ENCODE data around the gene TTLL13.

DNA sequence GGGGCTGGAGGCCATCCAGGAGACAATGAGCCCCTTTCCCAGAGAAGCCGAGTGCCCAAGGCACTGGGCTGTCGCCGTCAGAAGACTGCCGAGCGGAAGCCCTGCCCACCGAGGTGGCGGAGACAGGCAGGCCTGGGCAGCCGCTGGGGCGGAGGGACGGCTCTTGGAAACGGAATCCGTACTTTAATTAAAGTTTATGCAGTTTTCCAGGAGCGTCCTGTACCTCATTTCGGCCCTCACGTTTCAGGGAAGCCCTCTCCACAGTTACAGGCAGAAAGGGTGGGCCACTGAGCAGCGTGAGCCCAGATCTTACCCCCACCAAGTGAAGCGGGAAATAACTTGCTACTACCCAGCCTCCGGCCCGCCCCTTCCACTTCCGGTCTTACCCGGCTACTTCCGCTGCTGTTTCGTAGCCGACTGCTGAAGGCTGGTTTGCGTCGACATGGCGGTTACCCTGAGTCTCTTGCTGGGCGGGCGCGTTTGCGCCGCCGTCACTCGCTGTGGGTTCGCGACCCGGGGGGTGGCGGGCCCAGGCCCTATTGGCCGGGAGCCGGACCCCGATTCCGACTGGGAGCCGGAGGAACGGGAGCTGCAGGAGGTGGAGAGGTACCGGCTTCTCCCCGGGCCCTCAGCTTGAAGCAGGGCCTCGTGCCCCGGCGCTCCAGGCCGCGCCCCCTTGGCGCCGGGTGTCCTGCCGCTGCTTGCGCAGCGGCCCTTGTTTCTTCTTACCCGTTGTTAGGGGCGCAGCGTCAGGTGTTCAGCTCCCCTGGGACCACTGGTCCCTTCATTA lies 16.1 kb downstream of the TTLL13 start, which contains the start of gene NGRN:
- TF ChIP-seq, protein P1, sequence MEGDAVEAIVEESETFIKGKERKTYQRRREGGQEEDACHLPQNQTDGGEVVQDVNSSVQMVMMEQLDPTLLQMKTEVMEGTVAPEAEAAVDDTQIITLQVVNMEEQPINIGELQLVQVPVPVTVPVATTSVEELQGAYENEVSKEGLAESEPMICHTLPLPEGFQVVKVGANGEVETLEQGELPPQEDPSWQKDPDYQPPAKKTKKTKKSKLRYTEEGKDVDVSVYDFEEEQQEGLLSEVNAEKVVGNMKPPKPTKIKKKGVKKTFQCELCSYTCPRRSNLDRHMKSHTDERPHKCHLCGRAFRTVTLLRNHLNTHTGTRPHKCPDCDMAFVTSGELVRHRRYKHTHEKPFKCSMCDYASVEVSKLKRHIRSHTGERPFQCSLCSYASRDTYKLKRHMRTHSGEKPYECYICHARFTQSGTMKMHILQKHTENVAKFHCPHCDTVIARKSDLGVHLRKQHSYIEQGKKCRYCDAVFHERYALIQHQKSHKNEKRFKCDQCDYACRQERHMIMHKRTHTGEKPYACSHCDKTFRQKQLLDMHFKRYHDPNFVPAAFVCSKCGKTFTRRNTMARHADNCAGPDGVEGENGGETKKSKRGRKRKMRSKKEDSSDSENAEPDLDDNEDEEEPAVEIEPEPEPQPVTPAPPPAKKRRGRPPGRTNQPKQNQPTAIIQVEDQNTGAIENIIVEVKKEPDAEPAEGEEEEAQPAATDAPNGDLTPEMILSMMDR (conservative IDR thresholded peaks at IDR 0.05; ENCODE audit: low read depth, low read length): no peak
- no peak for TF ChIP-seq EZH2 (IDR thresholded peaks at IDR 0.05; ENCODE audit: borderline replicate concordance, low read depth, low read length, poor library complexity, severe bottlenecking)
